HUES6 (cell line): ENCODE measurements around the gene DMXL1.
"Not testable (repeated sequence)": the region's sequence is repeated elsewhere in the genome, so short reads cannot be mapped to it uniquely, and the experiment has no call there.

Source experiments
- H3K27ac ChIP-seq: 2 replicates; pipeline ENCODE4 v1.7.0; 2013; ENCODE audit warnings: low read depth, mild to moderate bottlenecking, low read length, inconsistent platforms
- H3K27me3 ChIP-seq: 2 replicates; pipeline ENCODE4 v1.6.1; 2013; ENCODE audit warnings: low read length; ENCODE audit not compliant: control insufficient read depth, insufficient read depth
- H3K36me3 ChIP-seq: 2 replicates; pipeline ENCODE4 v1.6.1; 2013; ENCODE audit warnings: low read length; ENCODE audit not compliant: control insufficient read depth, insufficient read depth
- H3K4me1 ChIP-seq: 2 replicates; pipeline ENCODE4 v1.6.1; 2013; ENCODE audit warnings: low read length; ENCODE audit not compliant: control insufficient read depth, insufficient read depth
- H3K4me3 ChIP-seq: 2 replicates; pipeline ENCODE4 v1.5.1; 2013; ENCODE audit warnings: low read depth, low read length
- H3K9ac ChIP-seq: one replicate; pipeline ENCODE4 v1.6.1; 2013; ENCODE audit warnings: mild to moderate bottlenecking, low read length
- H3K9me3 ChIP-seq: 2 replicates; pipeline ENCODE4 v1.6.1; 2013; ENCODE audit warnings: low read depth, low read length; ENCODE audit not compliant: control insufficient read depth, insufficient read depth

The DMXL1 gene

DNA sequence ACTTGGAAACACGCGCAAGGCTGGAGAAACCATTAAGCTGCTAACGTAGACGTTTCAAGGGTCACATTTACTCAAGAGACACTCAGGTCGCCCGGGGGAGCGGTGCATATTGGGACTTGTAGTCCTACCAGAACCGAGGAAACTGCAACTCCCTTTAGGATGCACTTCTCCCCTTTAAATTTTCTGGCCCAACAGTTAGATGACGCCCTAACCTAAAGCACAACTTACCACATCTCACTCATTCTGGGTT, 384 bp upstream of the DMXL1 start:
- Histone ChIP-seq H3K27ac (0 out of 2 replicates have a peak overlapping the region, but pooled peaks have one; percentile 3), H3K9ac (peak overlapping the region; percentile 88)

DNA sequence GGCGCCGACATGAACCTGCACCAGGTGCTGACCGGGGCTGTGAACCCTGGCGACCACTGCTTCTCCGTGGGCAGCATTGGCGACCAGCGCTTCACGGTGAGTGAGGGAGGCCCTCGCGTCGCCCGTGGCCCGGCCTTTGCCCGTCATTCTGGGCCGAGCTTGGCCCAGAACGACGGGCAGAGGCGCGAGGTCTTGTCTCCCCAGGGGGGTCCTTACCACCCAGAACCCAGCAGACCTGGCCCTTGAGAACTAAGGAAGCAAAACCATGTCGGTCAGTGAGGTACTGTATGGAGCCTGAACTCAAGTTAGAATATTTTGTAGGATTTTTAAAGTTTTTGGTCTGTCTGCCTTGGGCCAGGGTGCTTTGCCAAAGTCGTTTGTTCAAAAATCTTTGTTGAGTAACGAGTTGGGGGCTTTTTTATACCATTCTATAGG, 691 bp downstream of the DMXL1 start:
- no peaks in the 10 kb centered on the region for H3K27me3 ChIP-seq
- peaks cover 21% of the 10 kb centered on the region for H3K4me1 ChIP-seq
- peak overlapping the region; percentile 88 for H3K9ac ChIP-seq
- no peaks in the 10 kb centered on the region for H3K36me3 ChIP-seq
- no peaks in the 10 kb centered on the region for H3K9me3 ChIP-seq
- peak overlapping the region; percentile 83 for H3K4me3 ChIP-seq
- H3K27ac ChIP-seq = peak overlapping the region; percentile 81

More for the DNA sequence above, 384 bp upstream of the DMXL1 start:
- H3K36me3 ChIP-seq = no peaks in the 10 kb centered on the region
- no peaks in the 10 kb centered on the region for H3K9me3 ChIP-seq
- peak overlapping the region; percentile 83 for H3K4me3 ChIP-seq
- H3K27me3 ChIP-seq = no peaks in the 10 kb centered on the region
- H3K4me1 ChIP-seq = peaks cover 15% of the 10 kb centered on the region

DNA sequence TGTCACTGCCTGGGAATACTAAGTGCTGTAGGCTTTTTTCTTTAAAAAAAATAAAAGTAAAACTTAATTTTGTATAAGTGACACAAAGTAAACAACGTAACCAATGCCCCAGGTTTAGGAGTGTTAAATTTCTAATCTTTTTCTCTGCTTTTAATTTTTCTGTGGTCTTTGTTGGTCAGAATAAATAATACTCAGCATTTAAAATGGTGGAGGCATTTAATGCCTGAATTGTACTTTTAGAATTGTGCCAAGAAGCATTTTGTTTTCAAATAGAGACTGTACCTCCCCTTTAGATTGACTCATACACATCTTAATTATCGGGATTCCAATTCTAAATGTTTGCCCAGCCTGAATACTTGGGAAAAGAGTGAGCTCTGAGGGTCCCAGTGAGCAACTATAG, 1.6 kb downstream of the DMXL1 start:
- H3K9ac ChIP-seq = peak overlapping the region; percentile 6

DNA sequence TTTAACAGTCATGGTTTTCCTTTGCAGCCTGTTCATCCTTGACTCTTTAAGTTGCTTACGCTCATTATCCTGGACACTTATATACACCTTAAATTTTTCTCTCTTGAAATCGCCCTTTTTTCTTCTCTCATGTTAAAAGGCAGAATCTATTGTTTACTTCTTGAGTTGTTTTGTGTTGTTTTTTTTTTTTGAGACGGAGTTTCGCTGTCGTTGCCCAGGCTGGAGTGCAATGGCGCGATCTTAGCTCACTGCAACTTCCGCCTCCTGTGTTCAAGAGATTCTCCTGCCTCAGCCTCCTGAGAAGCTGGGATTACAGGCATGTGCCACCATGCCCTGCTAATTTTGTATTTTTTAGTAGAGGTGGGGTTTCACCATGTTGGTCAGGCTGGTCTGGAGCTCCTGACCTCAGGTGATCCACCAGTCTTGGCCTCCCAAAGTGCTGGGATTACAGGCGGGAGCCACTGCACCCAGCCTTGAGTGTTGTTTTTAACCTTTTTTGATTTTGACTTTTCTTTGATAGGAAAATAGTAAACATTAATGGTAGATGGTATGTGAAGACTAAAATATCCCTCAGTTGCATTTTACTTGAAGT, 3.0 kb downstream of the DMXL1 start:
- H3K9me3 ChIP-seq, H3K36me3 ChIP-seq, H3K9ac ChIP-seq, H3K27me3 ChIP-seq: not testable (repeated sequence)
- Histone ChIP-seq H3K4me3 (peak overlapping the region; percentile 83), H3K4me1 (peaks cover 34% of the 10 kb centered on the region), H3K27ac (peak overlapping the region; percentile 66)

More for the DNA sequence above, 1.6 kb downstream of the DMXL1 start:
- Histone ChIP-seq H3K4me1 (peaks cover 24% of the 10 kb centered on the region), H3K27ac (peak overlapping the region; percentile 81; the same call in 1 of the 2 replicates), H3K4me3 (peak overlapping the region; percentile 83), H3K36me3 (no peaks in the 10 kb centered on the region), H3K9me3 (no peaks in the 10 kb centered on the region), H3K27me3 (no peaks in the 10 kb centered on the region)

DNA sequence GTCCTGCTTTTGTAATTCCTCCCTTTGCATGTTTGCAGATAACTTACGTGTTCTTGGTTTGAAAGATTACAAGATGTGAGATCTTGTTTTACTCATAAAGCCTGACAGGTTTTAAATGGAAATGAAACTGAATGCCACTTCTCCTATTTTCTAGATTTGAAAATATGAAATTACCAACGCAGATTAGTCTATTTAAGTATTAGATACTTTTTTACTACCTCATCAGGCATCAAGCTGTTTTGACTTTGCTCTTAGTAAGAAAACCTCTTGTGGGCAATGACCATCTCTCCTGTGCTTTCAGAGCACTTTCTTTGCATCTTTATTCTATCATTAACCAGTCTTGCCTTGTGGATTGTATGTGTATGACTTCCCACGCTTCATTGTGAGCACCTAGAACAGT, 3.5 kb downstream of the DMXL1 start:
- Histone ChIP-seq H3K36me3 (no peaks in the 10 kb centered on the region), H3K27me3 (no peaks in the 10 kb centered on the region), H3K9ac (no peak overlapping the region), H3K27ac (peak overlapping the region; percentile 66), H3K9me3 (no peaks in the 10 kb centered on the region), H3K4me1 (peaks cover 39% of the 10 kb centered on the region), H3K4me3 (peak overlapping the region; percentile 7)

DNA sequence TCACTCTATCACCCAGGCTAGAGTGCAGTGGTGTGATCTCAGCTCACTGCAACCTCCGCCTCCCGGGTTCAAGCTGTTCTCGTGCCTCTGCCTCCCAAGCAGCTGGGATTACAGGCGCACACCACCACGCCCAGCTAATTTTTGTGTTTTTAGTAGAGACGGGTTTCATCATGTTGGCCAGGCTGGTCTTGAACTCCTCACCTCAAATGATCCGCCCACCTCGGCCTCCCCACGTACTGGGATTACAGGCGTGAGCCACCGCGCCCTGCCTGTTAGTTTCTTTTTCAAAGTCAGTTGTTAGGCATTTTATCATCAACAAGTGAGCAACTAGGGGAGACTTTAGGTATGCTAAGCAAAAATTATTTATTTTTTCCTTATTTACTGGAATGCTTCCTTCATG, 4.4 kb downstream of the DMXL1 start:
- H3K36me3 ChIP-seq, H3K4me3 ChIP-seq, H3K27me3 ChIP-seq, H3K9ac ChIP-seq, H3K9me3 ChIP-seq, H3K27ac ChIP-seq: not testable (repeated sequence)
- H3K4me1 ChIP-seq = peaks cover 45% of the 10 kb centered on the region

DNA sequence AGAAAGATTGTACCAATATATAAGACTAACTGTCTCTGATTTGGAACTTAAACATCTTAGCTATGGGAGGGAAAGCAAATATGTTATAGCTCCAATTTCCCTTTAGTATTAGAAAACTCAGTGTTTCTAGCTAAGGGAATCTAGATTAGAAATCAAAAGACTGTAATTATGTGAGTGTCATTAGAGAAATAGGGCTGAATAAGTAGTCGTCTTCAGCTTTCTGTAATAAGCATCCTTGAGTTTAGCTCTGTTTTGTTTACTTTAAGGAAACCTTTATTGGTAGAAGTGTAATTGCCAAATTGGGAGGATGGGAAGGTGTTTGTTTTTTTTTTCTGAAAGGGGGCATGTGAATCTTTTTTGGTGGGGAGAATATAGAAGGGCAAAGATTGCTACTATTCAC, 5.2 kb downstream of the DMXL1 start:
- no peak overlapping the region for H3K9ac ChIP-seq
- no peak overlapping the region for H3K4me3 ChIP-seq
- H3K36me3 ChIP-seq = no peaks in the 10 kb centered on the region

DNA sequence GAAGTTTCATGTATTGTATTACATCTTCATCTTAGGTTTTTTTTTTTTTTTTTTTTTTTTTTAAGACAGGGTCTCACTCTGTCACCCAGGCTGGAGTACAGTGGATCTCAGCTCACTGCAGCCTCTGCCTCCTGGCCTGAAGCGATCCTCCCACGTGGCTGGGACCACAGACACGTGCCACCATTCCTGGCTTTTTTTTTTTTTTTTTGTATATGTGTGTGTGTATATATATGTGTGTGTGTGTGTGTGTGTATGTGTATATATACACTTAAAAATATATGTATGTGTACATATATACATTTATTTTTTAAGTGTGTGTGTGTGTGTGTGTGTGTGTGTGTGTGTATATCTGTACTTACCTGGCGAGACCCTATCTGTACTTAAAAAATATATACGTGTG, 6.6 kb downstream of the DMXL1 start:
- Histone ChIP-seq H3K27ac (no peak overlapping the region), H3K9me3 (no peaks in the 10 kb centered on the region), H3K4me1 (peaks cover 59% of the 10 kb centered on the region), H3K27me3 (no peaks in the 10 kb centered on the region), H3K36me3 (no peaks in the 10 kb centered on the region), H3K9ac (no peak overlapping the region), H3K4me3 (no peak overlapping the region)

More for the DNA sequence above, 5.2 kb downstream of the DMXL1 start:
- Histone ChIP-seq H3K4me1 (peaks cover 53% of the 10 kb centered on the region), H3K27me3 (no peaks in the 10 kb centered on the region), H3K27ac (peak overlapping the region; percentile 26; the same call in 1 of the 2 replicates), H3K9me3 (no peaks in the 10 kb centered on the region)

DNA sequence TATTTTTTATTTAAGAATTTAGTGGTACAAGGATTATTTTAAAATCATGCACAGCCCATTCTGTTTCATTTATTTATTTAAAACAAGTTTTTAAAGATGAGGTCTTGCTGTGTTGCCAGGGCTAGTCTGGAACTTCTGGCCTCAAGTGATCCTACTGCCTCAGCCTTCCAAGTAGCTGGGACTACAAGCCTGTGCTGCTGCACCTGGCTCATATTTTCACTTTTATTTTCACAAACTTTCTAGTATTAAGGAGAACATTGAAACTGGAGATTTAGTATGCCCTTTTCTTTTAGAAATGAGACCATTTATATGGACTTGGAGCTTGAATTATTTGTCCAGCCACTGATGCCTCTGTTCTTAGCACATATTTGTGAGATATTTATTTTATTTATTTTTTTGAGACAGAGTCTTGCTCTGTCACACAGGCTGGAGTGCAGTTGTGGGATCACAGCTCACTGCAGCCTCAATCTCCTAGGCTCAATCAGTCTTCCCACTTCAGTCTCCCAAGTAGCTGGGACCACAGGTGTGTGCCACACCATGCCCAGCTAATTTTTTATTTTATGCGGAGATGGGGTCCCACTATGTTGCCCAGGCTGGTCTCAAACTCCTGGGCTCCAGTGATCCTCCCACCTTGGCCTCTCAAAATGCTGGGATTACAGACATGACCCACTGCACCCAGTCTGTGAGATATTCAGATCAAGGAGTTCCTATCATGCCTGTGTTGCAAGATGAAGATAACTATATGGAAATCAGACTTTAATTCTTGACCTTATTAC, 7.4 kb downstream of the DMXL1 start:
- H3K27ac ChIP-seq = peak overlapping the region; percentile 99
- peak overlapping the region; percentile 9; the same call in 1 of the 2 replicates for H3K4me3 ChIP-seq
- H3K36me3 ChIP-seq = no peaks in the 10 kb centered on the region
- peak overlapping the region; percentile 84 for H3K9ac ChIP-seq
- no peaks in the 10 kb centered on the region for H3K27me3 ChIP-seq
- H3K9me3 ChIP-seq = no peaks in the 10 kb centered on the region
- peaks cover 58% of the 10 kb centered on the region for H3K4me1 ChIP-seq

DNA sequence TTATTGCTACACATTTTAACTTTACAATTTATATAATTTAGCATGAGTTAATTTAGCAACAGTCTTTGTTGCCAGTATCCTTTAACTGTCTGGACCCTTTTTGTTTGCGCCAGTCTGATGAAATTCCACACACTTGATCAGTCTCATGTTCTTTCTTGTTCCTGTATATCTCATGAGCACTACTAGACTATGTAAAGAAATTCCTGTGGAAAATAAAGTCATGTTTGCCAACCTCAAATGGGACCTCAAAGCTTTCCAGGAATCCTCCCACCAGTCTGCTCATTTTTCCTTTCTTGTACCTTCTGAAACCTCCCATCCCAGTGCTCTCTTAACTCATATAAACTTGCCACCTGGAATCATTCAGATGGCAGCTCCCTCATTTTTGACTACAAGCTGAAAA, 8.0 kb downstream of the DMXL1 start:
- Histone ChIP-seq H3K4me1 (peaks cover 57% of the 10 kb centered on the region), H3K27ac (peak overlapping the region; percentile 99), H3K9ac (peak overlapping the region; percentile 84), H3K27me3 (no peaks in the 10 kb centered on the region), H3K9me3 (no peaks in the 10 kb centered on the region), H3K4me3 (peak overlapping the region; percentile 9; the same call in 1 of the 2 replicates), H3K36me3 (no peaks in the 10 kb centered on the region)

DNA sequence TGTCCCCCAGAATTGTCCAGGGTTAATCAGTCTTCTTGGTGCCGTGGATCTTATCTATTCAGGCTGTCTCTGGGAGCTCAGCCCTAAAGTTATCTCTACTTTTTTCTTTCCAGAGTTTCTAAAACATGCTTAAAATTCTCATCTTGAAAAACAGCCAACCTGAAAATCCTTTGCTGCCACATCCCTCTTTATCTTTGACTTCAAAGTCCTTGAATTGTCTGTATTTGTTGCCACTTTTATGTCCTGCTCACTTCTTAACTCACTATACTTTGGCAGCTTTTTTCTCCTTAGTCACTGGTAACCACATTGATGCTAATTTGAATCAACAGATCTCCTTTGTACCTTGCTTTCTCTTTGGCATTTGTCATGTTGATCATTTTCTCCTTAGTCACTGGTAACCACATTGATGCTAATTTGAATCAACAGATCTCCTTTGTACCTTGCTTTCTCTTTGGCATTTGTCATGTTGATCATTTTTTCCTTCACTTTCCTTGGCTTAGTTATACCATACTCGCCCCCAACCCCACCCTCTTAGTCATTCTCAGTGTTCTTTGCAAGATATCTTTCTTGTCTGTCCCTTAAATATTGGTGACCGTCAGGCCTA, 8.5 kb downstream of the DMXL1 start:
- Histone ChIP-seq H3K27me3 (no peaks in the 10 kb centered on the region), H3K4me1 (peaks cover 52% of the 10 kb centered on the region), H3K36me3 (no peaks in the 10 kb centered on the region), H3K9me3 (no peaks in the 10 kb centered on the region), H3K27ac (peak overlapping the region; percentile 99), H3K4me3 (peak overlapping the region; percentile 13), H3K9ac (peak overlapping the region; percentile 84)
